H1 (cell line): Measurements from ENCODE around the gene DOCK6. TPM values are rescaled to one million over a fixed set of nuclear protein-coding genes. Genes with fewer than 3 reads are reported as not detected.

Source experiments
- CTCF ChIA-PET: fragments of 300-600 bp; sonication (Branson Sonifier 250); formaldehyde crosslinking; loops from one replicate; lab custom pipeline; 2021; ENCODE audit not compliant: partially characterized antibody; lab: Charles Lee
- POLR2A ChIA-PET: fragments of 300-600 bp; sonication (Branson Sonifier 250); formaldehyde crosslinking; loops from one replicate; lab custom pipeline; 2021; ENCODE audit warnings: inconsistent platforms; ENCODE audit not compliant: partially characterized antibody; lab: Charles Lee
- DNase-seq, 2 experiments: peaks; one replicate each; pipeline versions ENCODE4 v3.0.0 to v3.0.0-alpha.2; 2010 to 2022; ENCODE audit warnings: low spot score in 2 of 2, low read depth in 1 of 2, mixed read lengths in 1 of 2
- FAIRE-seq: peaks from 2 replicates; lab custom pipeline; 2011; peaks lifted over from hg19 to GRCh38; lab: Jason Lieb, UNC
- H2AFZ ChIP-seq: 2 replicates; pipeline ENCODE4 v1.8.1; 2012; ENCODE audit warnings: low read length, inconsistent platforms
- H2AK5ac ChIP-seq: 2 replicates; pipeline ENCODE4 v1.6.1; 2013; ENCODE audit warnings: low read depth, low read length
- H2BK120ac ChIP-seq: replicated peaks from 2 replicates; pipeline ENCODE3; 2013; ENCODE audit warnings: low read depth, low read length, inconsistent platforms
- H2BK12ac ChIP-seq: 2 replicates; pipeline ENCODE4 v1.6.1; 2013; ENCODE audit warnings: low read depth, low read length
- H2BK15ac ChIP-seq: 2 replicates; pipeline ENCODE4 v1.6.1; 2013; ENCODE audit warnings: low read length
- H2BK20ac ChIP-seq: 2 replicates; pipeline ENCODE4 v1.6.1; 2013; ENCODE audit warnings: low read length
- H2BK5ac ChIP-seq: 2 replicates; pipeline ENCODE4 v1.6.1; 2013; ENCODE audit warnings: low read depth, low read length
- H3K14ac ChIP-seq: 2 replicates; pipeline ENCODE4 v1.6.1; 2013; ENCODE audit warnings: inconsistent platforms; ENCODE audit not compliant: insufficient read length
- H3K18ac ChIP-seq: 2 replicates; pipeline ENCODE4 v1.6.1; 2013; ENCODE audit warnings: low read length; ENCODE audit errors: extremely low read depth
- H3K23ac ChIP-seq: 2 replicates; pipeline ENCODE4 v1.6.1; 2013; ENCODE audit warnings: inconsistent platforms; ENCODE audit not compliant: insufficient read length
- H3K23me2 ChIP-seq: 2 replicates; pipeline ENCODE4 v1.6.1; 2013; ENCODE audit warnings: low read depth, low read length
- H3K27ac ChIP-seq: 2 replicates; pipeline ENCODE4 v1.6.1; 2011; ENCODE audit warnings: low read depth, low read length, inconsistent platforms
- H3K27me3 ChIP-seq, 4 experiments: replicated peaks in 1 of 4; 1 replicate in 1 of 4; 2 replicates in 3 of 4; pipeline versions ENCODE4 v1.6.1 to v1.8.1; 2011 to 2013; ENCODE audit warnings: low read length in 3 of 4, mild to moderate bottlenecking in 3 of 4, inconsistent platforms in 2 of 4, mixed read lengths in 2 of 4, moderate library complexity in 1 of 4; ENCODE audit not compliant: control insufficient read depth in 3 of 4, insufficient read depth in 3 of 4; ENCODE audit errors: extremely low read depth in 1 of 4
- H3K36me3 ChIP-seq, 4 experiments: 2 replicates each; pipeline versions ENCODE4 v1.6.1 to v1.8.1; 2011 to 2013; ENCODE audit warnings: mild to moderate bottlenecking in 4 of 4, low read length in 3 of 4, moderate library complexity in 2 of 4, control low read depth in 1 of 4, inconsistent platforms in 1 of 4; ENCODE audit not compliant: insufficient read depth in 4 of 4, control insufficient read depth in 2 of 4
- H3K4ac ChIP-seq: replicated peaks from 2 replicates; pipeline ENCODE3; 2013; ENCODE audit warnings: low read length, low read depth, mixed read lengths, inconsistent platforms; ENCODE audit not compliant: insufficient read length
- H3K4me1 ChIP-seq, 4 experiments: replicated peaks in 1 of 4; 1 replicate in 1 of 4; 2 replicates in 3 of 4; pipeline versions ENCODE4 v1.6.1 to v1.8.1; 2011 to 2013; ENCODE audit warnings: low read length in 3 of 4, inconsistent platforms in 2 of 4, mixed read lengths in 1 of 4; ENCODE audit not compliant: insufficient read depth in 4 of 4, control insufficient read depth in 3 of 4
- H3K4me2 ChIP-seq, 2 experiments: 2 replicates each; pipeline versions ENCODE4 v1.6.1 to v1.8.1; 2011 to 2013; ENCODE audit warnings: low read depth in 2 of 2, low read length in 2 of 2, control low read depth in 1 of 2, inconsistent platforms in 1 of 2, mild to moderate bottlenecking in 1 of 2; ENCODE audit not compliant: insufficient read depth in 1 of 2
- H3K4me3 ChIP-seq, 4 experiments: fragments of 200-600, 300-600 bp in 1 of 4; sonication (generic), shearing (Covaris generic), sonication (Bioruptor Twin) in 1 of 4; 2 replicates each; pipeline versions ENCODE4 v1.5.1 to v1.8.1; 2011 to 2016; ENCODE audit warnings: low read length in 4 of 4, low read depth in 3 of 4, control low read depth in 2 of 4, inconsistent platforms in 2 of 4, mild to moderate bottlenecking in 2 of 4, mixed read lengths in 1 of 4, moderate library complexity in 1 of 4; ENCODE audit not compliant: insufficient read depth in 2 of 4; ENCODE audit errors: extremely low read depth in 1 of 4
- H3K56ac ChIP-seq: replicated peaks from 2 replicates; pipeline ENCODE3; 2013; ENCODE audit warnings: low read depth, mild to moderate bottlenecking, mixed read lengths, low read length, inconsistent platforms; ENCODE audit not compliant: insufficient read length
- H3K79me1 ChIP-seq: 2 replicates; pipeline ENCODE4 v1.6.1; 2013; ENCODE audit warnings: low read depth, low read length, control low read depth
- H3K79me2 ChIP-seq, 2 experiments: 2 replicates each; pipeline versions ENCODE4 v1.6.1 to v1.8.1; 2012 to 2013; ENCODE audit warnings: low read length in 2 of 2, mild to moderate bottlenecking in 2 of 2, inconsistent platforms in 1 of 2; ENCODE audit not compliant: insufficient read depth in 2 of 2, control insufficient read depth in 1 of 2
- H3K9ac ChIP-seq, 4 experiments: replicated peaks in 1 of 4; 1 replicate in 1 of 4; 2 replicates in 3 of 4; pipeline versions ENCODE4 v1.6.1 to v1.8.1; 2011 to 2013; ENCODE audit warnings: low read depth in 3 of 4, low read length in 3 of 4, control low read depth in 2 of 4, mild to moderate bottlenecking in 2 of 4, moderate library complexity in 2 of 4, inconsistent platforms in 1 of 4; ENCODE audit errors: extremely low read depth in 1 of 4
- H3K9me3 ChIP-seq, 2 experiments: 2 replicates each; pipeline versions ENCODE4 v1.6.1 to v1.8.1; 2012 to 2013; ENCODE audit warnings: mild to moderate bottlenecking in 2 of 2, moderate library complexity in 2 of 2, control low read depth in 1 of 2, inconsistent platforms in 1 of 2, low read depth in 1 of 2, low read length in 1 of 2, mixed read lengths in 1 of 2; ENCODE audit not compliant: insufficient read depth in 2 of 2
- H4K20me1 ChIP-seq, 2 experiments: replicated peaks in 1 of 2; 2 replicates each; pipeline versions ENCODE3 to v1.8.1; 2011 to 2013; ENCODE audit warnings: inconsistent platforms in 2 of 2, low read length in 2 of 2, mild to moderate bottlenecking in 1 of 2; ENCODE audit not compliant: insufficient read depth in 2 of 2, control insufficient read depth in 1 of 2
- H4K5ac ChIP-seq: 2 replicates; pipeline ENCODE4 v1.6.1; 2013; ENCODE audit warnings: low read length, low read depth, mixed read lengths, inconsistent platforms; ENCODE audit not compliant: insufficient read length
- H4K8ac ChIP-seq: 2 replicates; pipeline ENCODE4 v1.8.0; 2013; ENCODE audit warnings: mild to moderate bottlenecking, moderate library complexity, low read length, inconsistent platforms; ENCODE audit not compliant: insufficient read depth; ENCODE audit errors: extremely low read depth
- H4K91ac ChIP-seq: replicated peaks from 2 replicates; pipeline ENCODE3; 2013; ENCODE audit warnings: low read length, mixed read lengths, inconsistent platforms; ENCODE audit not compliant: insufficient read length
- FOSL1 ChIP-seq: IDR thresholded peaks from 2 replicates; pipeline ENCODE4 v1.6.1; 2011; ENCODE audit warnings: mild to moderate bottlenecking, low read depth, low read length, moderate library complexity; ENCODE audit not compliant: insufficient read depth
- WGBS, 2 experiments: shearing (Covaris generic) in 1 of 2; methylation state at CpG; one replicate each; pipeline versions ENCODE4 v1.1.6 to v1.1.7; 2013 to 2015; ENCODE audit warnings: low lambda C conversion rate in 2 of 2, mixed read lengths in 2 of 2, inconsistent platforms in 1 of 2, low coverage in 1 of 2, missing lambda C conversion rate in 1 of 2; ENCODE audit not compliant: insufficient replicate concordance in 2 of 2, insufficient coverage in 1 of 2, insufficient read length in 1 of 2; ENCODE audit errors: extremely low coverage in 1 of 2, missing lambda C conversion rate in 1 of 2; 5-methylcytosine and 5-hydroxymethylcytosine counted together
- polyA plus RNA-seq, 7 experiments: library from polyadenylated mRNA; depleted of rRNA in 3 of 7; stranded (reverse) in 5 of 7; unstranded in 2 of 7; fragments of >200 nt in 5 of 7; fragments of 200-250 nt in 2 of 7; gene quantifications; 1 replicate in 5 of 7; 2 replicates in 1 of 7; 4 replicates in 1 of 7; pipeline versions ENCODE4 v1.2.1 to v1.2.3, GENCODE V29; 2011 to 2013; ENCODE audit warnings: missing spikeins in 2 of 7, mixed read lengths in 2 of 7
- total RNA-seq: library from RNA; stranded (reverse); fragmentation: NEBNext Ultra II Directional; extraction: Animal tissue kit (Norgen Biotek cat#: 25700); gene quantifications from 2 replicates; pipeline ENCODE4 v1.2.1, GENCODE V29; 2021

Gene DOCK6
- total and polyA plus RNA-seq, 2 of the 8 experiments (the other 6 are each of a cell fraction or from before 2014, with no cell fraction given): 25.5 to 54.7 TPM

DNA sequence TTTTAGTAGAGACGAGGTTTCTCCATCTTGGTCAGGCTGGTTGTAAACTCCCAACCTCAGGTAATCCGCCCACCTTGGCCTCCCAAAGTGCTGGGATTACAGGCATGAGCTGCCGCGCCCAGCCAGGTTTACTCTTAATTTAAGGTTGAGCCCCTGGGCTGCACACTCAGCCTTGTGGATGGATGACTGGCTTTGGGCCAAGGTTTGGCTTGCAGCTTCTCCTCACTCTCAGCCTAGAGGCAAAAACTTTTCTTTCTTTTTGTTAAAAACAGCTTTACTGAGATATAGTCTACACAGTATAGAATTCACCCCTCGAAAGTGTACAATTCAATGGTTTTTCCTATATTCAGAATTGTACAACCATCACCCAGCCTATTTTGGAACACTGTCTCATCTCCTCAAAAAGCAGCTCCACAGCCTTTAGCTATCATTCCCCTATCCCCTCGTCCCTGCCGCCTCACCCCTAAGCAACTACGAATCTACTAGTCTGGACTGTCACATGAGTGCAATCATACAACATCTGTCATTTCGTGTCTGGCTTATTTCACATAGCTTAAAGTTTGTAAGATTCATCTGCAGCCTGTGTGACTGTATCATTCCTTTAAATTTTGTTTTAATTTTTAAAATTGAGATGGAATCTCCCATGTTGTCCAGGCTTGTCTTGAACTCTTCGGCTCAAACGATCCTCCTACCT lies 19.2 kb upstream of the DOCK6 start:
- H2BK20ac ChIP-seq: no peak overlapping the region
- H4K8ac ChIP-seq: no peak overlapping the region
- no peak overlapping the region for H2AFZ ChIP-seq
- H4K91ac ChIP-seq: no peak overlapping the region
- H2BK120ac ChIP-seq: no peak overlapping the region
- H2BK5ac ChIP-seq: no peak overlapping the region
- CTCF ChIA-PET: interaction anchor here (0.7 to 1.5 kb wide), 5 partner anchors 10 to 517 kb away, joined by 3 to 6 read pairs (median 3); partner anchors contain the start of genes TSPAN16 and ZNF491
- no peak overlapping the region for H2BK12ac ChIP-seq
- no peak overlapping the region for H2BK15ac ChIP-seq
- no peaks in the 10 kb centered on the region for H3K23me2 ChIP-seq
- H3K56ac ChIP-seq: no peak overlapping the region
- H3K36me3 ChIP-seq: no peaks in the 10 kb centered on the region
- peaks cover 0 to 10% of the 10 kb centered on the region in 2 experiments; a peak in 1 of 4 replicates for H3K9me3 ChIP-seq
- no peak overlapping the region for H3K18ac ChIP-seq
- 86% methylated on average over 11 of the region's 11 CpGs; no CpG with 5 or more reads in 1 of the 2 experiments for WGBS, 2 experiments
- H3K14ac ChIP-seq: no peak overlapping the region
- H3K79me2 ChIP-seq: no peaks in the 10 kb centered on the region
- H3K4ac ChIP-seq: no peak overlapping the region
- H3K27ac ChIP-seq: no peak overlapping the region
- H3K4me1 ChIP-seq: no peaks in the 10 kb centered on the region
- H2AK5ac ChIP-seq: no peak overlapping the region
- no peak overlapping the region for H3K23ac ChIP-seq
- H4K20me1 ChIP-seq: no peaks in the 10 kb centered on the region
- no peak overlapping the region for H4K5ac ChIP-seq
- no peak for TF ChIP-seq FOSL1
- TF ChIP-seq, all 59 proteins: peak for 0
- Histone ChIP-seq H3K4me2 (no peak overlapping the region), H3K79me1 (no peaks in the 10 kb centered on the region), H3K27me3 (no peaks in the 10 kb centered on the region), H3K9ac (no peak overlapping the region), H3K4me3 (no peak overlapping the region)
- POLR2A ChIA-PET: interaction anchor here (0.8 kb wide), 1 partner anchor 25 kb away, joined by 5 read pairs; no protein-coding TSS in a partner anchor
- DNase-seq (no peak), FAIRE-seq (no peak)
